Measurements from ENCODE around the gene PRPF40A. TPM values are rescaled to one million over a fixed set of nuclear protein-coding genes. Genes with fewer than 3 reads are reported as not detected.

PRPF40A gene
- total and polyA plus RNA-seq, 10 of the 15 experiments (the other 5 are each of a cell fraction or from before 2014, with no cell fraction given), result 97.8 to 197 (median 144) TPM

DNA sequence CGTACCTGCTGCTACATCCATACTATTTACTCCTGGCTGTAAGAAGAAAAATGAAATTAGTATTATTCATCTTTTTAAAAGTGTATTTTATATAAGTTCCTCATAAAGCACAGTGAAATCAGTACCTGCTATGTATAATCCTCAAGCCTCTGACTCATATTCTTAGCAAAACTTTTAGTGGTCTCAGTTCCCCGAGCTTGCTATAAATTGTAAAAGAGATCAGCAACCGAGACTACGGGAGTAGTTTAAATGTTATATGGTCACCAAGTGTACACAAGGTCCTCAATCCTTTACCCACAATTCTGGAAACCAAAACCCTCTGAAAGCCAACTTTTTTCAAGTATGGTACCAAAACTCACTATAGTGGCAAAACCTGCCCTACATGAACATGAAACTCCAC lies 24.2 kb downstream of the PRPF40A start (continued):
- TF ChIP-seq ZBTB11 (CRISPR knock-in tag; IDR thresholded peaks at IDR 0.05) (no peak), IRF3 (IDR thresholded peaks at IDR 0.05) (no peak)

DNA sequence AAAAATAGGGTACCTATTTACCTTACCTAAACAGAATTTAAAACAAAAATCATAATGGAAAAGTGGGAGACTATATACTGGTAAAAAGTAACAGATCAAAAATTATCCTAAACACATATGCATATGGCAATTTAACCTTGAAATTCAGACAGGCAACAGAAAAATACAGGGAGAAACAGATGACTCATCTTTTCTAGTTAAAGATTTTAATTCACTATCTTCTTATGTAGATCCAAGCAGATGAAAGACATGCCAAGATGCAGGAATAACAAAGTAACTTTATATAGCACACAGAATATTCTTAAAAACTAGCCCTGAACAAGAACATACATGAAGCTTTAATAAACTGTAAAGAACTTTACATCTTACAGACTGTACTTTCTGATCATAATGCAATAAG lies 30.9 kb downstream of the PRPF40A start:
- H3K27ac ChIP-seq (ENCODE audit: control insufficient read depth, insufficient read depth), result no peak overlapping the region
- no peaks in the 10 kb centered on the region; the same call in 2 of the 3 replicates for H3K9me3 ChIP-seq (replicated peaks; ENCODE audit: control insufficient read depth, insufficient read depth, low read length)
- ChIA-PET SMC1A (ENCODE audit: uncharacterized antibody, unreplicated experiment) (interaction anchor here (0.8 to 1.1 kb wide), 2 partner anchors 26 to 56 kb away, joined by 3 to 4 read pairs; no protein-coding TSS in a partner anchor), RAD21 (ENCODE audit: unreplicated experiment) (no interaction called here), CTCF (no interaction called here), POLR2A (interaction anchor here (0.6 kb wide), 2 partner anchors 10 to 31 kb away, joined by 4 to 6 read pairs; partner anchors contain the start of gene PRPF40A)
- no peak overlapping the region for H3K4me2 ChIP-seq (ENCODE audit: control insufficient read depth, insufficient read depth)
- intact Hi-C loops (cut with micrococcal nuclease; ENCODE audit: unreplicated experiment), result no loop called here
- no TSS peak for BruUV-seq (replicated peaks)
- ATAC-seq (no peak), FAIRE-seq (no peak), DNase-seq (ENCODE audit: low read depth, low spot score) (no peak)
- H3K36me3 ChIP-seq (ENCODE audit: control insufficient read depth in 2 of 2, insufficient read depth in 2 of 2, low read length in 1 of 2), result peaks cover 3 to 4% of the 10 kb centered on the region in 2 experiments; a peak in 3 of 4 replicates
- in situ Hi-C loops (cut with MboI), result no loop called here
- H2AFZ ChIP-seq (ENCODE audit: control insufficient read depth, low read depth, low read length), result no peak overlapping the region
- no peak overlapping the region for H3K9ac ChIP-seq (ENCODE audit: control insufficient read depth, insufficient read depth, low read length)
- H3K4me3 ChIP-seq, result no peak overlapping the region
- H3K27me3 ChIP-seq (replicated peaks in 1 of 2; ENCODE audit: control insufficient read depth in 2 of 2, insufficient read depth in 2 of 2, low read length in 1 of 2), result no peaks in the 10 kb centered on the region
- no peaks in the 10 kb centered on the region for H4K20me1 ChIP-seq (ENCODE audit: control insufficient read depth, insufficient read depth)
- H3K4me1 ChIP-seq (ENCODE audit: control insufficient read depth, insufficient read depth, low read length), result no peaks in the 10 kb centered on the region
- peaks cover 16% of the 10 kb centered on the region for H3K79me2 ChIP-seq (ENCODE audit: control insufficient read depth, insufficient read depth, low read length)
- TF ChIP-seq SREBF1 (IDR thresholded peaks at IDR 0.05; ENCODE audit: low read length), result no peak
- TF ChIP-seq RCOR1 (conservative IDR thresholded peaks at IDR 0.05; ENCODE audit: low read depth, low read length), result no peak
- TF ChIP-seq JUNB (IDR thresholded peaks at IDR 0.05), result no peak
- no peak for TF ChIP-seq NBN (IDR thresholded peaks at IDR 0.05)
- no peak for TF ChIP-seq LARP7 (IDR thresholded peaks at IDR 0.05)
- TF ChIP-seq TARDBP (IDR thresholded peaks at IDR 0.05; ENCODE audit: borderline replicate concordance), result no peak
- TF ChIP-seq SMC3 (IDR thresholded peaks at IDR 0.05; ENCODE audit: borderline replicate concordance, low read length), result no peak
- TF ChIP-seq RBBP5 (conservative IDR thresholded peaks at IDR 0.05), result no peak
- TF ChIP-seq CREB1 (IDR thresholded peaks at IDR 0.05; ENCODE audit: low read depth), result no peak

Data from GM12878 (cell line).